Heart left ventricle (tissue), 16 donors: Measurements from ENCODE around the gene NNMT. TPM values are rescaled to one million over a fixed set of nuclear protein-coding genes. Genes with fewer than 3 reads are reported as not detected.
"Not testable (repeated sequence)": the region's sequence is repeated elsewhere in the genome, so short reads cannot be mapped to it uniquely, and the experiment has no call there.

Experiments
- ATAC-seq, 4 donors: fragments of 200-7000 bp; cut with Tn5 transposase; one replicate each; pipeline ENCODE4 v1.9.1; 2020 to 2022; ENCODE audit warnings: moderate library complexity in 4 of 4, mild to moderate bottlenecking in 3 of 4, moderate number of reproducible peaks in 1 of 4
- DNase-seq, 5 donors: peaks; one replicate each; pipeline ENCODE4 v3.0.0-alpha.2; 2020
- H3K27ac ChIP-seq, 12 donors: fragments of 200-600 bp; sonication (generic) in 4 of 12; one replicate each; pipeline versions ENCODE4 v1.5.0 to v1.8.0; 2016 to 2022; ENCODE audit warnings: mild to moderate bottlenecking in 2 of 12
- H3K27me3 ChIP-seq, 9 donors: fragments of 200-600 bp; sonication (generic) in 2 of 9; one replicate each; pipeline versions ENCODE4 v1.5.1 to v1.8.0; 2016 to 2022; ENCODE audit warnings: mild to moderate bottlenecking in 3 of 9
- H3K36me3 ChIP-seq, 9 donors: fragments of 200-600 bp; sonication (generic) in 2 of 9; one replicate each; pipeline versions ENCODE4 v1.5.0 to v1.8.0; 2018 to 2022; ENCODE audit warnings: mild to moderate bottlenecking in 2 of 9
- H3K4me1 ChIP-seq, 12 donors: fragments of 200-600 bp; sonication (generic) in 4 of 12; one replicate each; pipeline versions ENCODE4 v1.5.0 to v1.8.0; 2016 to 2022; ENCODE audit warnings: mild to moderate bottlenecking in 3 of 12
- H3K4me3 ChIP-seq, 12 donors: fragments of 200-600 bp; sonication (generic) in 4 of 12; one replicate each; pipeline versions ENCODE4 v1.5.0 to v1.8.0; 2017 to 2022; ENCODE audit warnings: mild to moderate bottlenecking in 9 of 12, moderate library complexity in 4 of 12
- H3K9me3 ChIP-seq, 12 donors: fragments of 200-600 bp; sonication (generic) in 4 of 12; one replicate each; pipeline versions ENCODE4 v1.5.0 to v1.8.0; 2016 to 2022; ENCODE audit warnings: mild to moderate bottlenecking in 1 of 12
- POLR2A ChIP-seq, 2 donors: fragments of 450-650 bp; IDR thresholded peaks; one replicate each; pipeline ENCODE4 v1.6.1; 2017; ENCODE audit warnings: antibody characterized with exemption in 2 of 2, mild to moderate bottlenecking in 2 of 2, moderate library complexity in 2 of 2
- WGBS, 4 donors: extraction: QIAGEN DNeasy Blood & Tissue Kit in 2 of 4; methylation state at CpG; one replicate each; pipeline versions ENCODE4 v1.1.5 to v1.1.7; 2013 to 2018; 5-methylcytosine and 5-hydroxymethylcytosine counted together
- intact Hi-C, 10 donors: fragments of 100-400 bp; cut with DNase I; formaldehyde crosslinking; loops; one replicate each; pipeline versions ENCODE4 v1.11.1 to v1.14.2; 2022
- polyA plus RNA-seq, 2 donors: library from polyadenylated mRNA; stranded (reverse); fragments of 200-250 nt; gene quantifications; one replicate each; pipeline ENCODE4 v1.2.3, GENCODE V29; 2013
- total RNA-seq, 9 donors: library from RNA; depleted of rRNA in 2 of 9; stranded (reverse); fragments of >200 nt in 2 of 9; fragmentation: NEBNext Ultra II Directional in 3 of 9; extraction: Animal tissue kit (Norgen Biotek cat#: 25700) in 3 of 9; gene quantifications; one replicate each; pipeline versions ENCODE4 v1.1.0 to v1.2.4, GENCODE V29; 2016 to 2023
- TF ChIP-seq, protein P1 (sequence below), 12 donors: fragments of 200-600 bp; sonication (generic) in 4 of 12; IDR thresholded peaks; one replicate each; pipeline versions ENCODE4 v1.5.0 to v1.8.0; 2018 to 2022; ENCODE audit warnings: antibody characterized with exemption in 12 of 12, mild to moderate bottlenecking in 5 of 12
- donor health status: ischemic (EF 13 %, LVEDD 7.1; RV severe dilation, severe dysfunction).
- donor health status: healthy with polysubstance abuse.
- donor health status: DM: no; HTN: yes; CAD: no.
- donor health status: DM: no; HTN: no; CAD: no.
- donor health status: ischemic (EF 25% LVEDD 6.9; RV normal size, moderate dysfunction).
- donor health status: ischemic (EF 25% LVEDD 5.7; RV mildly dilated, moderate dysfunction).
- donor health status: healthy.
- donor health status: DM: yes; HTN: yes; CAD: no.
- donor health status: ischemic (EF 35%, LVEDD 5.7; RV mildly dilated, moderate dysfunction).
- donor health status: nonischemic (EF 11% LVEDD 7.7; RV severe dilation, severe dysfunction).
- donor health status: DM: yes; HTN: yes; CAD: no.
- donor health status: PGD.
- donor health status: ischemic (EF 29% LVEDD 5.4; RV normal size, mild dysfunction).
- donor health status: nonischemic (EF 23%, LVEDD 6.1; RV moderate dilation, normal function).

Gene NNMT
- total and polyA plus RNA-seq, 11 donors = 12.4 to 146 (median 27.9) TPM

DNA sequence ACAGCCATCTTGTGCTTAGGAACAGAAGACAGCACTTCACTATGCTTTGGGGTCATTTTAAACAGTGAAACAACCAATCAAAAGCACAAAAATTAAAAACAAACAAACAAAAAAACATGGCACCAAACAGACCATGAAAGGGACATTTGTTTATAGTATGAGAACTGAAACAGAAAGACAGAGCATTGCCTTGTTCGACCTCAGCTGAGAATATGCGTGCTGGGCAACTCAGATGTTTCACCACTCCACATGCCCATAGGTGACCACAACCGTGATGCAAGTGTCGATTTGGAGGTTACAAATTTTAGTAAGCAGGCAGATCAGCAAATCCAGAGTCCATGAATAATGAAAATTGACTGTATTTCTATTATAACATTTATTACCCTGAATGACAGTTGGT, 30.0 kb downstream of the NNMT start:
- Histone ChIP-seq H3K9me3 (peaks cover 0 to 18% (median 10%) of the 10 kb centered on the region in 12 donors), H3K27ac (no peak overlapping the region), H3K36me3 (no peaks in the 10 kb centered on the region), H3K4me3 (no peak overlapping the region), H3K27me3 (no peaks in the 10 kb centered on the region), H3K4me1 (peaks cover 0 to 7% (median 0%) of the 10 kb centered on the region in 12 donors)
- TF ChIP-seq, protein P1, sequence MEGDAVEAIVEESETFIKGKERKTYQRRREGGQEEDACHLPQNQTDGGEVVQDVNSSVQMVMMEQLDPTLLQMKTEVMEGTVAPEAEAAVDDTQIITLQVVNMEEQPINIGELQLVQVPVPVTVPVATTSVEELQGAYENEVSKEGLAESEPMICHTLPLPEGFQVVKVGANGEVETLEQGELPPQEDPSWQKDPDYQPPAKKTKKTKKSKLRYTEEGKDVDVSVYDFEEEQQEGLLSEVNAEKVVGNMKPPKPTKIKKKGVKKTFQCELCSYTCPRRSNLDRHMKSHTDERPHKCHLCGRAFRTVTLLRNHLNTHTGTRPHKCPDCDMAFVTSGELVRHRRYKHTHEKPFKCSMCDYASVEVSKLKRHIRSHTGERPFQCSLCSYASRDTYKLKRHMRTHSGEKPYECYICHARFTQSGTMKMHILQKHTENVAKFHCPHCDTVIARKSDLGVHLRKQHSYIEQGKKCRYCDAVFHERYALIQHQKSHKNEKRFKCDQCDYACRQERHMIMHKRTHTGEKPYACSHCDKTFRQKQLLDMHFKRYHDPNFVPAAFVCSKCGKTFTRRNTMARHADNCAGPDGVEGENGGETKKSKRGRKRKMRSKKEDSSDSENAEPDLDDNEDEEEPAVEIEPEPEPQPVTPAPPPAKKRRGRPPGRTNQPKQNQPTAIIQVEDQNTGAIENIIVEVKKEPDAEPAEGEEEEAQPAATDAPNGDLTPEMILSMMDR (IDR thresholded peaks at IDR 0.05) = no peak
- no peak for TF ChIP-seq POLR2A (IDR thresholded peaks at IDR 0.05)
- ATAC-seq (no peak), DNase-seq (no peak)
- intact Hi-C loops = no loop called here
- 88 to 92% (median 90%) methylated on average over 4 of the region's 4 CpGs for WGBS, 4 donors

DNA sequence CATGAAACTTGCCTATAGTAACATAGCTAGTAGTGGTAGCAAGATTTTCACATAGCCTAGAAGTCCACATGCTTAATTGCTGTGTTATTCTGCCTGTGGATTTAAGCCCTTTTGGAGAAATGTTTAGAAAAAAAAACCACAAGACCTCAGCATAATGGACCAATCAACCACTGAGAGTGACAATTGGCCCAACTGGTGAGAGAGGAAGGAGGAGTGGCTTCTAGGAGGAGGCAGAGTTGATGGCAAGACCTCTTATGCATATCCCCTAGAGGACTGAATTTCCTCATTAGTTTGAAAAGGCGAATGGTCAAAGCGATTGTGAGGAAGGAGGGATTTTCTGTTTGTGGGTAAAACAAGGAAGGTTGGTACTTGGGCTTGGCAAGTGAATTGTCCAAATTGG, 30.6 kb downstream of the NNMT start:
- no peak for ATAC-seq
- TF ChIP-seq, protein P1 (IDR thresholded peaks at IDR 0.05) = no peak
- TF ChIP-seq POLR2A (IDR thresholded peaks at IDR 0.05) = no peak
- 64 to 74% (median 67%) methylated on average over 2 of the region's 2 CpGs for WGBS, 4 donors
- H3K36me3 ChIP-seq = no peaks in the 10 kb centered on the region
- no peak overlapping the region for H3K4me3 ChIP-seq
- no peak overlapping the region for H3K27ac ChIP-seq
- no peak for DNase-seq
- peaks cover 0 to 3% (median 0%) of the 10 kb centered on the region in 12 donors for H3K4me1 ChIP-seq
- no peaks in the 10 kb centered on the region for H3K27me3 ChIP-seq
- intact Hi-C loops = no loop called here
- H3K9me3 ChIP-seq = peaks cover 0 to 19% (median 10%) of the 10 kb centered on the region in 12 donors

DNA sequence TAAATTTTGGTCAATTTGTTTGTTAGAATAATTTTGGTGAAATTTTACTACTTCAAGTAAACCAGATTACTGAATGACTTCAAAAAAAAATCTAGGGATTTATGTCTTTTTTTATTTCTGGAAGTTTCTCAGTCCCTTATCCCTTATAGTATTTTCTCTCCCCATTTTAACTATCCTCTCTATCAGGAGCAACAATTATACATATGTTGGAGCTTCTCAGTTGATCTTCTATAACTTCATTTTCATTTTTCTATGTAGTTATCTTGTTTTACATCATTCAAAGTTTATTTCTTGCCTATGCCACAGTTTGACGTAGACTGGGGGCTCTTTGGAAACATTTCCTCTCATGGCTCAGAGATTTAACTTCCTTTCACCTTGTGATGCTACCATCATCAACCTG, 34.2 kb downstream of the NNMT start:
- Histone ChIP-seq H3K27me3 (no peaks in the 10 kb centered on the region), H3K36me3 (no peaks in the 10 kb centered on the region), H3K4me3 (no peak overlapping the region), H3K27ac (no peak overlapping the region), H3K9me3 (peaks cover 0 to 19% (median 10%) of the 10 kb centered on the region in 12 donors), H3K4me1 (no peaks in the 10 kb centered on the region)
- no peak for TF ChIP-seq POLR2A (IDR thresholded peaks at IDR 0.05)
- TF ChIP-seq, protein P1 (IDR thresholded peaks at IDR 0.05) = no peak
- intact Hi-C loops = no loop called here
- DNase-seq = no peak
- no peak for ATAC-seq
- 72 to 83% (median 77%) methylated on average over 1 of the region's 1 CpG for WGBS, 4 donors

DNA sequence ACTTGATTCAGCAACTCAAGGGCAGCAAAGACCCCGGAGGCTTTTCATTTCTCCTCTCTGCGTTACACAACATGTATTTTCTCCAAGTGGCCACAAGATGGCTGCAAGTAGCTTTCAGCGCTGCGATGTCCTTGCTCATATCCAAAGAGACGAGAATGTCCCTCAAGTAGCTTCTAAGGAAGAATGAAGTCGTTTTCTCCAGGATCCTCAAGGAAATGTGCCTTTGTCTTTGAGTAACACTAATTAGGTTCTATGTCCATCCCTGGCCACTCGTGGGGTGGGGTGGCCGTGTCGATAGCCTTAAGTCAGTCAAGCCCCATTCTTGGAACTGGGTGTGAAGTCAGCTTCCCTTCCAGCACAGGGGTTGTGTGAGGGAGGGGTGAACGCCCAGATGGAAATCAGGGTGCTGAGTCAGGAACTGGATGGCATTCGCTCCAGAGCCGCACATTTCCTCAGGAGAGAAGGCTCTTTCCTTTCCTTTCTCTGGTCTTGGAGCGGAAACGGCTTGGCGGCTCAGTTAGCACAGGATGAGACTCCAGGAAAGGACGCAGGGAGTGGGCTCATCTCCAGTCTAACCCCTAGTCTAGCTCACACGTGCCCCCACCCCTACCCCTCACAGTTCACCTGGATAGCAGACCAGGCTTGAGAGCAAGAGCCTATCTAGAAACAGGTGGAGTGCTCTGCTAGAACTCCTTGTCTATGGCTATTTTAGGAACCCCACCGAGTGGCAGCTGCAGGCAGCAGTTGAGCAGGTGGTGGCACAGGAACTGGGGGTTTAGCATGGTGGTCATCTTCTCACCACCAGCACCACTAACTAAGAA, 44.3 kb downstream of the NNMT start:
- H3K9me3 ChIP-seq = peaks cover 0 to 2% (median 0%) of the 10 kb centered on the region in 12 donors
- H3K27me3 ChIP-seq = no peaks in the 10 kb centered on the region
- 17 to 27% (median 25%) methylated on average over 16 to 18 of the region's 18 CpGs for WGBS, 4 donors
- no peaks in the 10 kb centered on the region for H3K36me3 ChIP-seq
- TF ChIP-seq, protein P1 (IDR thresholded peaks at IDR 0.05) = peak; percentile 72 to 90 (median 76)
- TF ChIP-seq POLR2A (IDR thresholded peaks at IDR 0.05) = no peak
- intact Hi-C loops = loop anchor here in 9 of 10 donors (2.0 to 10.0 kb wide), 14 partner anchors 54 to 1937 kb away; partner anchors contain the start of gene REXO2 (in 1 of the 9)
- peak overlapping the region in 11 of 12 donors; percentile 30 to 67 (median 53) for H3K27ac ChIP-seq
- peaks cover 0 to 16% (median 7%) of the 10 kb centered on the region in 12 donors for H3K4me1 ChIP-seq
- peak overlapping the region in 9 of 12 donors; percentile 19 to 43 (median 36) for H3K4me3 ChIP-seq
- peak; percentile 61 to 90 (median 84) for ATAC-seq
- peak; percentile 36 to 68 (median 37) for DNase-seq

DNA sequence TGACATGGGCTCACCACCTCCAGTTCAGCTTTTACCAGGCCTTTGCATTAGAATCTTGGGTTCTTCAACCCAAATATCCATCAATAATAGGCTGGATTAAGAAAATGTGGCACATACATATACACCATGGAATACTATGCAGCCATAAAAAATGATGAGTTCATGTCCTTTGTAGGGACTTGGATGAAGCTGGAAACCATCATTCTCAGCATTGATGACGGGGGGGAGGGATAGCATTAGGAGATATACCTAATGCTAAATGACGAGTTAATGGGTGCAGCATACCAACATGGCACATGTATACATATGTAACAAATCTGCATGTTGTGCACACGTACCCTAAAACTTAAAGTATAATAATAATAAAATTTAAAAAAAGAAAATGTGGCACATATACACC, 45.5 kb downstream of the NNMT start:
- not testable (repeated sequence) for H3K36me3 ChIP-seq, H3K4me3 ChIP-seq, H3K27ac ChIP-seq, H3K27me3 ChIP-seq, DNase-seq, H3K9me3 ChIP-seq, ATAC-seq
- intact Hi-C loops = loop anchor here in 9 of 10 donors (2.0 to 10.0 kb wide), 14 partner anchors 53 to 1936 kb away; partner anchors contain the start of gene REXO2 (in 1 of the 9)
- WGBS, 4 donors = 87 to 96% (median 93%) methylated on average over 3 of the region's 3 CpGs
- peaks cover 0 to 16% (median 7%) of the 10 kb centered on the region in 12 donors for H3K4me1 ChIP-seq
